ENCODE results near the gene PPARD.
"Not testable (repeated sequence)": the region's sequence is repeated elsewhere in the genome, so short reads cannot be mapped to it uniquely, and the experiment has no call there.

Gene PPARD

GRCh38 chr6:35328108-35328723, 14.1 kb upstream of the PPARD start:
- Mint-ChIP-seq H3K27ac (peak overlapping the region; percentile 59), H3K4me1 (ENCODE audit: low read depth) (peaks cover 25% of the 10 kb centered on the region), H3K36me3 (no peaks in the 10 kb centered on the region), H3K4me3 (no peak overlapping the region), H3K27me3 (no peaks in the 10 kb centered on the region), H3K9me3 (ENCODE audit: low read depth) (no peaks in the 10 kb centered on the region)

- peaks cover 25% of the 10 kb centered on the region for H3K4me1 Mint-ChIP-seq (ENCODE audit: low read depth)
- H3K27ac Mint-ChIP-seq; H3K36me3 Mint-ChIP-seq; H3K27me3 Mint-ChIP-seq; H3K4me3 Mint-ChIP-seq; H3K9me3 Mint-ChIP-seq (ENCODE audit: low read depth): not testable (repeated sequence)
These were observed 13.4 kb upstream of the PPARD start for GRCh38 chr6:35328965-35329364.

GRCh38 chr6:35330541-35331119, 11.7 kb upstream of the PPARD start:
- Mint-ChIP-seq H3K27me3 (no peaks in the 10 kb centered on the region), H3K9me3 (ENCODE audit: low read depth) (no peaks in the 10 kb centered on the region), H3K27ac (no peak overlapping the region), H3K4me3 (no peak overlapping the region), H3K4me1 (ENCODE audit: low read depth) (peaks cover 25% of the 10 kb centered on the region), H3K36me3 (peaks cover 2% of the 10 kb centered on the region)

- Mint-ChIP-seq H3K27ac (peak overlapping the region; percentile 50), H3K4me1 (ENCODE audit: low read depth) (peaks cover 24% of the 10 kb centered on the region)
- H3K27me3 Mint-ChIP-seq; H3K4me3 Mint-ChIP-seq; H3K36me3 Mint-ChIP-seq; H3K9me3 Mint-ChIP-seq (ENCODE audit: low read depth): not testable (repeated sequence)
These were observed 10.1 kb upstream of the PPARD start for GRCh38 chr6:35332074-35332887.

GRCh38 chr6:35341557-35341956, 801 bp upstream of the PPARD start:
- no peak overlapping the region for H3K27ac Mint-ChIP-seq
- peaks cover 46% of the 10 kb centered on the region for H3K4me1 Mint-ChIP-seq (ENCODE audit: low read depth)
- peak overlapping the region; percentile 90 for H3K4me3 Mint-ChIP-seq

GRCh38 chr6:35343092-35343834, 905 bp downstream of the PPARD start:
- Mint-ChIP-seq H3K4me1 (ENCODE audit: low read depth) (peaks cover 51% of the 10 kb centered on the region), H3K27ac (peak overlapping the region; percentile 79), H3K9me3 (ENCODE audit: low read depth) (no peaks in the 10 kb centered on the region), H3K36me3 (no peaks in the 10 kb centered on the region), H3K27me3 (no peaks in the 10 kb centered on the region), H3K4me3 (peak overlapping the region; percentile 95)

More at GRCh38 chr6:35341557-35341956, 801 bp upstream of the PPARD start:
- Mint-ChIP-seq H3K9me3 (ENCODE audit: low read depth) (no peaks in the 10 kb centered on the region), H3K36me3 (no peaks in the 10 kb centered on the region), H3K27me3 (no peaks in the 10 kb centered on the region)

GRCh38 chr6:35343835-35344550, 1.6 kb downstream of the PPARD start:
- no peaks in the 10 kb centered on the region for H3K27me3 Mint-ChIP-seq
- H3K27ac Mint-ChIP-seq, result peak overlapping the region; percentile 79
- no peaks in the 10 kb centered on the region for H3K36me3 Mint-ChIP-seq
- H3K4me3 Mint-ChIP-seq, result peak overlapping the region; percentile 95
- peaks cover 57% of the 10 kb centered on the region for H3K4me1 Mint-ChIP-seq (ENCODE audit: low read depth)
- H3K9me3 Mint-ChIP-seq (ENCODE audit: low read depth), result no peaks in the 10 kb centered on the region

- H3K27me3 Mint-ChIP-seq, result no peaks in the 10 kb centered on the region
- no peaks in the 10 kb centered on the region for H3K9me3 Mint-ChIP-seq (ENCODE audit: low read depth)
- peak overlapping the region; percentile 54 for H3K27ac Mint-ChIP-seq
- H3K4me1 Mint-ChIP-seq (ENCODE audit: low read depth), result peaks cover 70% of the 10 kb centered on the region
- no peak overlapping the region for H3K4me3 Mint-ChIP-seq
- peaks cover 15% of the 10 kb centered on the region for H3K36me3 Mint-ChIP-seq
These were observed 9.1 kb downstream of the PPARD start for GRCh38 chr6:35351422-35351821.

GRCh38 chr6:35352735-35353134, 10.4 kb downstream of the PPARD start:
- peaks cover 68% of the 10 kb centered on the region for H3K4me1 Mint-ChIP-seq (ENCODE audit: low read depth)
- no peaks in the 10 kb centered on the region for H3K9me3 Mint-ChIP-seq (ENCODE audit: low read depth)
- H3K27me3 Mint-ChIP-seq, result no peaks in the 10 kb centered on the region
- no peak overlapping the region for H3K4me3 Mint-ChIP-seq
- peaks cover 19% of the 10 kb centered on the region for H3K36me3 Mint-ChIP-seq
- H3K27ac Mint-ChIP-seq, result peak overlapping the region; percentile 83

- H3K27ac Mint-ChIP-seq, result no peak overlapping the region
These were observed 12.2 kb downstream of the PPARD start for GRCh38 chr6:35354361-35355135.

GRCh38 chr6:35356391-35356790, 14.0 kb downstream of the PPARD start:
- H3K4me1 Mint-ChIP-seq (ENCODE audit: low read depth), result peaks cover 68% of the 10 kb centered on the region
- no peak overlapping the region for H3K4me3 Mint-ChIP-seq
- no peaks in the 10 kb centered on the region for H3K9me3 Mint-ChIP-seq (ENCODE audit: low read depth)
- peaks cover 12% of the 10 kb centered on the region for H3K36me3 Mint-ChIP-seq
- peak overlapping the region; percentile 2 for H3K27ac Mint-ChIP-seq
- H3K27me3 Mint-ChIP-seq, result no peaks in the 10 kb centered on the region

More at GRCh38 chr6:35354361-35355135, 12.2 kb downstream of the PPARD start:
- Mint-ChIP-seq H3K27me3 (no peaks in the 10 kb centered on the region), H3K36me3 (peaks cover 16% of the 10 kb centered on the region), H3K4me1 (ENCODE audit: low read depth) (peaks cover 67% of the 10 kb centered on the region), H3K9me3 (ENCODE audit: low read depth) (no peaks in the 10 kb centered on the region), H3K4me3 (no peak overlapping the region)

GRCh38 chr6:35357677-35358076, 15.3 kb downstream of the PPARD start:
- Mint-ChIP-seq H3K27me3 (no peaks in the 10 kb centered on the region), H3K9me3 (ENCODE audit: low read depth) (no peaks in the 10 kb centered on the region), H3K4me1 (ENCODE audit: low read depth) (peaks cover 69% of the 10 kb centered on the region), H3K36me3 (peaks cover 12% of the 10 kb centered on the region), H3K27ac (no peak overlapping the region), H3K4me3 (no peak overlapping the region)

GRCh38 chr6:35358086-35358485, 15.7 kb downstream of the PPARD start:
- Mint-ChIP-seq H3K4me3 (no peak overlapping the region), H3K36me3 (peaks cover 9% of the 10 kb centered on the region), H3K27ac (no peak overlapping the region), H3K27me3 (no peaks in the 10 kb centered on the region), H3K9me3 (ENCODE audit: low read depth) (no peaks in the 10 kb centered on the region), H3K4me1 (ENCODE audit: low read depth) (peaks cover 69% of the 10 kb centered on the region)

GRCh38 chr6:35359346-35359743, 17.0 kb downstream of the PPARD start:
- Mint-ChIP-seq H3K9me3 (ENCODE audit: low read depth) (no peaks in the 10 kb centered on the region), H3K4me1 (ENCODE audit: low read depth) (peaks cover 72% of the 10 kb centered on the region), H3K27me3 (no peaks in the 10 kb centered on the region), H3K4me3 (no peak overlapping the region), H3K27ac (no peak overlapping the region), H3K36me3 (peaks cover 5% of the 10 kb centered on the region)

All from activated naive CD8-positive, alpha-beta T cell (primary cell).